A549 (cell line): ENCODE data around the gene GSE1. TPM values are rescaled to one million over a fixed set of nuclear protein-coding genes. Genes with fewer than 3 reads are reported as not detected.

Experiments used
- ATAC-seq, 2 experiments: fragments of 200-7000 bp in 1 of 2; fragments of >200 bp in 1 of 2; cut with Nextera tagmentation in 1 of 2; cut with Tn5 transposase in 1 of 2; 3 replicates each; pipeline versions ENCODE4 v1.8.0 to v1.9.1; 2018 to 2020; ENCODE audit warnings: mild to moderate bottlenecking in 1 of 2, moderate library complexity in 1 of 2
- CTCF ChIA-PET: fragments of 300-600 bp; sonication (Branson Sonifier 250); formaldehyde crosslinking; extraction: SDS; loops from one replicate; lab custom pipeline; 2021; ENCODE audit warnings: antibody characterized with exemption, inconsistent platforms; lab: Yijun Ruan, JAX
- POLR2A ChIA-PET: fragments of 350-600 bp; formaldehyde crosslinking; extraction: SDS; loops from one replicate; lab custom pipeline; 2021; ENCODE audit warnings: antibody characterized with exemption, inconsistent platforms; lab: Yijun Ruan, JAX
- DNase-seq, 2 experiments: peaks; one replicate each; pipeline versions ENCODE4 v3.0.0 to v3.0.0-alpha.2; 2011 to 2016; ENCODE audit warnings: low read depth in 1 of 2, low spot score in 1 of 2
- FAIRE-seq: peaks from 2 replicates; lab custom pipeline; 2011; peaks lifted over from hg19 to GRCh38; lab: Jason Lieb, UNC
- H3K27ac ChIP-seq, 2 experiments: fragments of >200 bp; sonication (Bioruptor Twin); formaldehyde crosslinking; 3 replicates each; pipeline ENCODE4 v1.5.1; 2016 to 2017
- H3K4me1 ChIP-seq: fragments of >200 bp; sonication (Bioruptor Twin); formaldehyde crosslinking; 3 replicates; pipeline ENCODE4 v1.6.1; 2016
- H3K4me2 ChIP-seq: fragments of >200 bp; sonication (Bioruptor Twin); formaldehyde crosslinking; 3 replicates; pipeline ENCODE4 v1.6.1; 2016
- H3K4me3 ChIP-seq: fragments of >200 bp; sonication (Bioruptor Twin); formaldehyde crosslinking; 3 replicates; pipeline ENCODE4 v1.5.1; 2016
- H3K9me3 ChIP-seq: fragments of >200 bp; sonication (Bioruptor Twin); formaldehyde crosslinking; 3 replicates; pipeline ENCODE4 v1.6.1; 2016
- BHLHE40 ChIP-seq: IDR thresholded peaks from 2 replicates; pipeline ENCODE4 v1.6.1; 2012; ENCODE audit warnings: low read depth, low read length, inconsistent platforms
- CBX2 ChIP-seq: fragments of 200-600 bp; sonication (generic); IDR thresholded peaks from 2 replicates; pipeline ENCODE4 v1.6.1; 2016; ENCODE audit warnings: low read depth, mild to moderate bottlenecking, borderline replicate concordance
- CBX8 ChIP-seq: fragments of 200-600 bp; sonication (generic); IDR thresholded peaks from 2 replicates; pipeline ENCODE4 v1.6.1; 2016
- CEBPB ChIP-seq, 2 experiments: fragments of >200 bp in 1 of 2; sonication (Bioruptor Twin) in 1 of 2; formaldehyde crosslinking in 1 of 2; IDR thresholded peaks; 2 replicates each; pipeline ENCODE4 v1.6.1; 2012 to 2016
- CHD2 ChIP-seq: fragments of 150-350 bp; IDR thresholded peaks from 2 replicates; pipeline ENCODE4 v1.6.1; 2014; ENCODE audit warnings: low read length; ENCODE audit not compliant: partially characterized antibody
- ESRRA ChIP-seq: fragments of 150-350 bp; IDR thresholded peaks from 2 replicates; pipeline ENCODE4 v1.6.1; 2014; ENCODE audit warnings: mild to moderate bottlenecking, low read length, borderline replicate concordance
- FOXS1 ChIP-seq: fragments of 250-450 bp; sonication (Bioruptor Pico); IDR thresholded peaks from 2 replicates; pipeline ENCODE4 v1.5.0; 2020; ENCODE audit warnings: mild to moderate bottlenecking, moderate library complexity
- HES2 ChIP-seq: fragments of >200 bp; sonication (Bioruptor Twin); formaldehyde crosslinking; IDR thresholded peaks from 2 replicates; pipeline ENCODE4 v1.6.1; 2016
- JUNB ChIP-seq: fragments of >200 bp; sonication (Bioruptor Twin); formaldehyde crosslinking; IDR thresholded peaks from 2 replicates; pipeline ENCODE4 v1.6.1; 2016
- MAZ ChIP-seq: fragments of 150-350 bp; IDR thresholded peaks from 2 replicates; pipeline ENCODE4 v1.6.1; 2014; ENCODE audit warnings: antibody characterized with exemption, low read depth, low read length, borderline replicate concordance
- MYC ChIP-seq: IDR thresholded peaks from 2 replicates; pipeline ENCODE4 v1.6.1; 2012; ENCODE audit warnings: mild to moderate bottlenecking, inconsistent platforms, low read length, improper control_type of control experiment, borderline replicate concordance
- NPAS2 ChIP-seq: fragments of 250-450 bp; sonication (Bioruptor Pico); IDR thresholded peaks from 2 replicates; pipeline ENCODE4 v1.8.0; 2022; ENCODE audit warnings: mild to moderate bottlenecking, moderate library complexity, borderline replicate concordance
- NR3C1 ChIP-seq: fragments of >200 bp; sonication (Bioruptor Twin); formaldehyde crosslinking; IDR thresholded peaks from 3 replicates; pipeline ENCODE4 v1.6.1; 2017
- POLR2AphosphoS2 ChIP-seq: conservative IDR thresholded peaks from 2 replicates; pipeline ENCODE4 v1.6.1; 2012; ENCODE audit warnings: low read length, improper control_type of control experiment, inconsistent platforms
- RAD21 ChIP-seq, 2 experiments: fragments of >200 bp in 1 of 2; sonication (Bioruptor Twin) in 1 of 2; formaldehyde crosslinking in 1 of 2; IDR thresholded peaks in 1 of 2; conservative IDR thresholded peaks in 1 of 2; 2 replicates in 1 of 2; 3 replicates in 1 of 2; pipeline ENCODE4 v1.6.1; 2012 to 2018; ENCODE audit warnings: inconsistent platforms in 1 of 2
- TP53 ChIP-seq: fragments of 250-450 bp; sonication (Bioruptor Pico); IDR thresholded peaks from 2 replicates; pipeline ENCODE4 v1.5.0; 2021; ENCODE audit warnings: mild to moderate bottlenecking, moderate library complexity
- ZNF302 ChIP-seq: fragments of 250-450 bp; sonication (Bioruptor Pico); IDR thresholded peaks from 2 replicates; pipeline ENCODE4 v1.9.0; 2021; ENCODE audit warnings: inconsistent platforms, mild to moderate bottlenecking, moderate library complexity
- ZSCAN20 ChIP-seq: fragments of 250-450 bp; sonication (Bioruptor Pico); IDR thresholded peaks from 2 replicates; pipeline ENCODE4 v1.8.0; 2022; ENCODE audit warnings: mild to moderate bottlenecking, moderate library complexity
- WGBS: methylation state at CpG from one replicate; pipeline ENCODE4 v1.1.6; 2017; ENCODE audit errors: missing lambda C conversion rate; 5-methylcytosine and 5-hydroxymethylcytosine counted together
- polyA plus RNA-seq, 4 experiments: library from polyadenylated mRNA; depleted of rRNA in 3 of 4; stranded (reverse); fragments of >200 nt; fragmentation: RNase III in 1 of 4; extraction: RNeasy Plus Mini Kit Qiagen cat#74134 plus additional on column Dnase treatment in 1 of 4; gene quantifications; 2 replicates in 3 of 4; 3 replicates in 1 of 4; pipeline ENCODE4 v1.2.3, GENCODE V29; 2011 to 2017
- TF ChIP-seq, protein P1 (sequence below): IDR thresholded peaks from 2 replicates; pipeline ENCODE4 v1.6.1; 2012
- TF ChIP-seq, protein P2 (sequence below): fragments of 250-450 bp; sonication (Bioruptor Pico); IDR thresholded peaks from 2 replicates; pipeline ENCODE4 v1.5.0; 2020; ENCODE audit warnings: low read depth, mild to moderate bottlenecking, moderate library complexity
- TF ChIP-seq, protein P3 (sequence below): fragments of 200-600 bp; sonication (generic); IDR thresholded peaks from 2 replicates; pipeline ENCODE4 v1.6.1; 2016; ENCODE audit warnings: antibody characterized with exemption, mild to moderate bottlenecking, moderate library complexity
- TF ChIP-seq, protein P4 (sequence below): fragments of >200 bp; sonication (Bioruptor Twin); formaldehyde crosslinking; IDR thresholded peaks from 3 replicates; pipeline ENCODE4 v1.5.1; 2016
- TF ChIP-seq, protein P5 (sequence below): fragments of >200 bp; sonication (Bioruptor Twin); formaldehyde crosslinking; IDR thresholded peaks from 3 replicates; pipeline ENCODE4 v1.6.1; 2016
- TF ChIP-seq, protein P6 (sequence below): fragments of 250-450 bp; sonication (Bioruptor Pico); IDR thresholded peaks from 2 replicates; pipeline ENCODE4 v1.5.0; 2021; ENCODE audit warnings: mild to moderate bottlenecking, moderate library complexity, borderline replicate concordance

Gene GSE1
- polyA plus RNA-seq, 2 of the 4 experiments (the other 2 are of a cell fraction), result 20.7 to 24.3 TPM

DNA sequence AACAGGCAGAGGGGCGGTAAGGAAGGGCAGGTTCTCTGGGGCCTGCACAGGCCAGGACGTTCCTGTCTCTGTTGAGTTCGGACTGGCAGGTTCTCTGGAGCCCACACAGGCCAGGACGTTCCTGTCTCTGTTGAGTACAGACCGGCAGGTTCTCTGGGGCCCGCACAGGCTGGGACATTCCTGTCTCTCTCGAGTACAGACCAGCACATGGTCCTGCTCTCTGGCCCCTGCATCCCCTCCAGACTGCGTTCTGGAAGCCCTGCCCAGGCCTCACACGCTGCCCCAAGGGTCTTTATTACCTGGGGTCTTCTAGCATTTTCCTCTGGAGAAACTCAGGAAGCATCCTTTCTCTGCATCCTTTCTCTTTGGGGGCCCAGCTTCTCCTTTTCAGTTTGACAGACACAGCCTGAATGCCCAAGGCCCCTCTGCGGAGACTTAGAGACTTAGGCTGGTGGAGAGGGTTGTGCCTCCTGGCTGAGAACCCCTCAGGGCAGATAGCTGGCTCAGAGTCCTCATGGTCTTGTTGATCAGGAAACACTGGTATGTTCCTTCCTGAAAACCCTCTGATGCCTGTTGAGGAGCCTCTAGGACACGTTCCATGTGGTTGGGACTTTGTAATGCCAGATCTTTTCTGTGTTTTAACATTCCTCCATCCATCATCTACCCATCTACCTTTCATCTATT lies 18.0 kb upstream of the GSE1 start:
- ATAC-seq, result peak in 1 of 2 experiments; percentile 23; a peak in 1 of 6 replicates
- 86% methylated on average over 11 of the region's 11 CpGs for WGBS
- H3K4me2 ChIP-seq, result no peak overlapping the region
- no peak overlapping the region for H3K27ac ChIP-seq
- no peaks in the 10 kb centered on the region for H3K9me3 ChIP-seq
- H3K4me3 ChIP-seq, result no peak overlapping the region
- no peak for FAIRE-seq
- no peaks in the 10 kb centered on the region for H3K4me1 ChIP-seq
- CTCF ChIA-PET, result interaction anchor here (7.2 kb wide), 1 partner anchor 15 kb away, joined by 42 read pairs; no protein-coding TSS in a partner anchor
- TF ChIP-seq CBX2, result no peak
- TF ChIP-seq TP53 (CRISPR knock-in tag), result no peak
- no peak for TF ChIP-seq MAZ
- no peak for TF ChIP-seq CEBPB (IDR thresholded peaks at IDR 0.05)
- TF ChIP-seq ESRRA, result no peak
- no peak for TF ChIP-seq CBX8
- TF ChIP-seq NPAS2 (CRISPR knock-in tag), result no peak
- TF ChIP-seq JUNB, result no peak
- DNase-seq, result no peak
- POLR2A ChIA-PET, result no interaction called here

GRCh38 chr16:85595812-85596502 lies 17.2 kb upstream of the GSE1 start:
- DNase-seq (no peak), FAIRE-seq (no peak), ATAC-seq (no peak)
- POLR2A ChIA-PET, result no interaction called here
- no peak overlapping the region for H3K4me3 ChIP-seq
- H3K4me2 ChIP-seq, result no peak overlapping the region
- no peaks in the 10 kb centered on the region for H3K4me1 ChIP-seq
- 80% methylated on average over 16 of the region's 18 CpGs for WGBS
- no peak overlapping the region for H3K27ac ChIP-seq
- no peaks in the 10 kb centered on the region for H3K9me3 ChIP-seq
- CTCF ChIA-PET, result interaction anchor here (1.7 to 7.2 kb wide), 2 partner anchors 15 to 175 kb away, joined by 6 to 42 read pairs; no protein-coding TSS in a partner anchor
- no peak for TF ChIP-seq MYC
- no peak for TF ChIP-seq ZSCAN20 (CRISPR knock-in tag)
- no peak for TF ChIP-seq RAD21 (conservative IDR thresholded peaks at IDR 0.05 in 1 of 2, IDR thresholded peaks at IDR 0.05 in 1 of 2)
- TF ChIP-seq, protein P1, sequence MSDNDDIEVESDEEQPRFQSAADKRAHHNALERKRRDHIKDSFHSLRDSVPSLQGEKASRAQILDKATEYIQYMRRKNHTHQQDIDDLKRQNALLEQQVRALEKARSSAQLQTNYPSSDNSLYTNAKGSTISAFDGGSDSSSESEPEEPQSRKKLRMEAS, result no peak
- no peak for TF ChIP-seq NR3C1
- TF ChIP-seq, protein P2, sequence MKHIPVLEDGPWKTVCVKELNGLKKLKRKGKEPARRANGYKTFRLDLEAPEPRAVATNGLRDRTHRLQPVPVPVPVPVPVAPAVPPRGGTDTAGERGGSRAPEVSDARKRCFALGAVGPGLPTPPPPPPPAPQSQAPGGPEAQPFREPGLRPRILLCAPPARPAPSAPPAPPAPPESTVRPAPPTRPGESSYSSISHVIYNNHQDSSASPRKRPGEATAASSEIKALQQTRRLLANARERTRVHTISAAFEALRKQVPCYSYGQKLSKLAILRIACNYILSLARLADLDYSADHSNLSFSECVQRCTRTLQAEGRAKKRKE (CRISPR knock-in tag), result no peak
- TF ChIP-seq HES2, result no peak
- TF ChIP-seq, protein P3, sequence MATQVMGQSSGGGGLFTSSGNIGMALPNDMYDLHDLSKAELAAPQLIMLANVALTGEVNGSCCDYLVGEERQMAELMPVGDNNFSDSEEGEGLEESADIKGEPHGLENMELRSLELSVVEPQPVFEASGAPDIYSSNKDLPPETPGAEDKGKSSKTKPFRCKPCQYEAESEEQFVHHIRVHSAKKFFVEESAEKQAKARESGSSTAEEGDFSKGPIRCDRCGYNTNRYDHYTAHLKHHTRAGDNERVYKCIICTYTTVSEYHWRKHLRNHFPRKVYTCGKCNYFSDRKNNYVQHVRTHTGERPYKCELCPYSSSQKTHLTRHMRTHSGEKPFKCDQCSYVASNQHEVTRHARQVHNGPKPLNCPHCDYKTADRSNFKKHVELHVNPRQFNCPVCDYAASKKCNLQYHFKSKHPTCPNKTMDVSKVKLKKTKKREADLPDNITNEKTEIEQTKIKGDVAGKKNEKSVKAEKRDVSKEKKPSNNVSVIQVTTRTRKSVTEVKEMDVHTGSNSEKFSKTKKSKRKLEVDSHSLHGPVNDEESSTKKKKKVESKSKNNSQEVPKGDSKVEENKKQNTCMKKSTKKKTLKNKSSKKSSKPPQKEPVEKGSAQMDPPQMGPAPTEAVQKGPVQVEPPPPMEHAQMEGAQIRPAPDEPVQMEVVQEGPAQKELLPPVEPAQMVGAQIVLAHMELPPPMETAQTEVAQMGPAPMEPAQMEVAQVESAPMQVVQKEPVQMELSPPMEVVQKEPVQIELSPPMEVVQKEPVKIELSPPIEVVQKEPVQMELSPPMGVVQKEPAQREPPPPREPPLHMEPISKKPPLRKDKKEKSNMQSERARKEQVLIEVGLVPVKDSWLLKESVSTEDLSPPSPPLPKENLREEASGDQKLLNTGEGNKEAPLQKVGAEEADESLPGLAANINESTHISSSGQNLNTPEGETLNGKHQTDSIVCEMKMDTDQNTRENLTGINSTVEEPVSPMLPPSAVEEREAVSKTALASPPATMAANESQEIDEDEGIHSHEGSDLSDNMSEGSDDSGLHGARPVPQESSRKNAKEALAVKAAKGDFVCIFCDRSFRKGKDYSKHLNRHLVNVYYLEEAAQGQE, result no peak
- TF ChIP-seq, protein P4, sequence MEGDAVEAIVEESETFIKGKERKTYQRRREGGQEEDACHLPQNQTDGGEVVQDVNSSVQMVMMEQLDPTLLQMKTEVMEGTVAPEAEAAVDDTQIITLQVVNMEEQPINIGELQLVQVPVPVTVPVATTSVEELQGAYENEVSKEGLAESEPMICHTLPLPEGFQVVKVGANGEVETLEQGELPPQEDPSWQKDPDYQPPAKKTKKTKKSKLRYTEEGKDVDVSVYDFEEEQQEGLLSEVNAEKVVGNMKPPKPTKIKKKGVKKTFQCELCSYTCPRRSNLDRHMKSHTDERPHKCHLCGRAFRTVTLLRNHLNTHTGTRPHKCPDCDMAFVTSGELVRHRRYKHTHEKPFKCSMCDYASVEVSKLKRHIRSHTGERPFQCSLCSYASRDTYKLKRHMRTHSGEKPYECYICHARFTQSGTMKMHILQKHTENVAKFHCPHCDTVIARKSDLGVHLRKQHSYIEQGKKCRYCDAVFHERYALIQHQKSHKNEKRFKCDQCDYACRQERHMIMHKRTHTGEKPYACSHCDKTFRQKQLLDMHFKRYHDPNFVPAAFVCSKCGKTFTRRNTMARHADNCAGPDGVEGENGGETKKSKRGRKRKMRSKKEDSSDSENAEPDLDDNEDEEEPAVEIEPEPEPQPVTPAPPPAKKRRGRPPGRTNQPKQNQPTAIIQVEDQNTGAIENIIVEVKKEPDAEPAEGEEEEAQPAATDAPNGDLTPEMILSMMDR, result no peak
- TF ChIP-seq CHD2, result no peak
- no peak for TF ChIP-seq ZNF302 (CRISPR knock-in tag)
- no peak for TF ChIP-seq POLR2AphosphoS2
- TF ChIP-seq FOXS1 (CRISPR knock-in tag), result no peak
- TF ChIP-seq BHLHE40, result no peak
- TF ChIP-seq, protein P5, sequence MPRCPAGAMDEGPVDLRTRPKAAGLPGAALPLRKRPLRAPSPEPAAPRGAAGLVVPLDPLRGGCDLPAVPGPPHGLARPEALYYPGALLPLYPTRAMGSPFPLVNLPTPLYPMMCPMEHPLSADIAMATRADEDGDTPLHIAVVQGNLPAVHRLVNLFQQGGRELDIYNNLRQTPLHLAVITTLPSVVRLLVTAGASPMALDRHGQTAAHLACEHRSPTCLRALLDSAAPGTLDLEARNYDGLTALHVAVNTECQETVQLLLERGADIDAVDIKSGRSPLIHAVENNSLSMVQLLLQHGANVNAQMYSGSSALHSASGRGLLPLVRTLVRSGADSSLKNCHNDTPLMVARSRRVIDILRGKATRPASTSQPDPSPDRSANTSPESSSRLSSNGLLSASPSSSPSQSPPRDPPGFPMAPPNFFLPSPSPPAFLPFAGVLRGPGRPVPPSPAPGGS, result no peak
- no peak for TF ChIP-seq NPAS2 (CRISPR knock-in tag)
- TF ChIP-seq, protein P6, sequence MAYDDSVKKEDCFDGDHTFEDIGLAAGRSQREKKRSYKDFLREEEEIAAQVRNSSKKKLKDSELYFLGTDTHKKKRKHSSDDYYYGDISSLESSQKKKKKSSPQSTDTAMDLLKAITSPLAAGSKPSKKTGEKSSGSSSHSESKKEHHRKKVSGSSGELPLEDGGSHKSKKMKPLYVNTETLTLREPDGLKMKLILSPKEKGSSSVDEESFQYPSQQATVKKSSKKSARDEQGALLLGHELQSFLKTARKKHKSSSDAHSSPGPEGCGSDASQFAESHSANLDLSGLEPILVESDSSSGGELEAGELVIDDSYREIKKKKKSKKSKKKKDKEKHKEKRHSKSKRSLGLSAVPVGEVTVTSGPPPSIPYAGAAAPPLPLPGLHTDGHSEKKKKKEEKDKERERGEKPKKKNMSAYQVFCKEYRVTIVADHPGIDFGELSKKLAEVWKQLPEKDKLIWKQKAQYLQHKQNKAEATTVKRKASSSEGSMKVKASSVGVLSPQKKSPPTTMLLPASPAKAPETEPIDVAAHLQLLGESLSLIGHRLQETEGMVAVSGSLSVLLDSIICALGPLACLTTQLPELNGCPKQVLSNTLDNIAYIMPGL (CRISPR knock-in tag), result no peak
